Body of pancreas (tissue), 4 donors: ENCODE data around the gene FBXO10.

Experiments used
- POLR2A ChIP-seq, 3 donors: fragments of 450-650 bp; IDR thresholded peaks; one replicate each; pipeline ENCODE4 v1.6.1; 2016; ENCODE audit warnings: antibody characterized with exemption in 3 of 3, mild to moderate bottlenecking in 2 of 3
- TF ChIP-seq, protein P1 (sequence below), 7 experiments: fragments of 450-650 bp in 4 of 7; fragments of 200-600 bp in 3 of 7; sonication (generic) in 3 of 7; IDR thresholded peaks; one replicate each; pipeline ENCODE4 v1.5.1; 2016 to 2019; ENCODE audit warnings: antibody characterized with exemption in 7 of 7

DNA sequence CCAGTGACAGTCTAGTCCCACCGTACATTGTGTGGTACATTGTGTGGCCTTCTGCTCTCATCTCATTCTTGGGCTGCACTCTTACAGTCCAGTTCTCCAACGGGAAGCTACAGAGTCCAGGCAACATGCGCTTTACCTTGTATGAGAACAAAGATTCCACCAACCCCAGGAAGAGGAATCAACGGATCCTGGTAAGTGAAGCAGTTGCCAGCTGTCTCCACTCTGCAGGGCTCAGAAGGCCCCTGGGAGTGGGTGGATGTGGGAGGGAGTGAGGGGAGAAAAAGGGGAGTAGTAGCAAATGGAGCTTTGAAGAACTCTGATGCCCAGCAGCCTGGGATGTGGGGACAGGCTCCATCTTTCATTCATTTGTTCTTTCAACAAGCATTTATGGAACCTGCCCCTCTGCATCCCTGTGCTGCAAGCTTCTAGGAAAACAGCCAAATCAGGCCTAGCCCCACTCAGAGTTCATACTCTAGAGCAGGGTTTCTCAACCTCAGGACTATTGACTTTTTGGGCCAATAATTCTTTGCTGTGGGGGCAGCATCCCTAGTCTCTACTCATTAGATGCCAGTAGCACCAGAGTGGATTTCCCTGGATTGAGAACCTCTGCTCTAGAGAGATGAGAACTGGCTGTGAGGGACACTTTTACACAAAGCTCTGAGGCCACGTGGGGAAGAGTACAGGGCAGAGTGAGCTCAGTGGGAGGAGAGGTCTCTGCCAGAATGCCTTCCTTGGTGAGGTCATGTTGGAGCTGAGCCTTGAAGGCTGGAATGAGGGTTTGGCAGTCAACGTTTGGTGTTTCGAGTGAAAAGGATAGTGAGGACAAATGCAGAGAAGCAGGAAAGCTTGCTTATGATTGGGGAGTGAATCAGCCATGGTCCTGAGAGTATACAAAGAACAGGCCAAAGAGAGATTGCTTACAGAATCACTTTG is 89.3 kb downstream of the FBXO10 start:
- TF ChIP-seq, protein P1, sequence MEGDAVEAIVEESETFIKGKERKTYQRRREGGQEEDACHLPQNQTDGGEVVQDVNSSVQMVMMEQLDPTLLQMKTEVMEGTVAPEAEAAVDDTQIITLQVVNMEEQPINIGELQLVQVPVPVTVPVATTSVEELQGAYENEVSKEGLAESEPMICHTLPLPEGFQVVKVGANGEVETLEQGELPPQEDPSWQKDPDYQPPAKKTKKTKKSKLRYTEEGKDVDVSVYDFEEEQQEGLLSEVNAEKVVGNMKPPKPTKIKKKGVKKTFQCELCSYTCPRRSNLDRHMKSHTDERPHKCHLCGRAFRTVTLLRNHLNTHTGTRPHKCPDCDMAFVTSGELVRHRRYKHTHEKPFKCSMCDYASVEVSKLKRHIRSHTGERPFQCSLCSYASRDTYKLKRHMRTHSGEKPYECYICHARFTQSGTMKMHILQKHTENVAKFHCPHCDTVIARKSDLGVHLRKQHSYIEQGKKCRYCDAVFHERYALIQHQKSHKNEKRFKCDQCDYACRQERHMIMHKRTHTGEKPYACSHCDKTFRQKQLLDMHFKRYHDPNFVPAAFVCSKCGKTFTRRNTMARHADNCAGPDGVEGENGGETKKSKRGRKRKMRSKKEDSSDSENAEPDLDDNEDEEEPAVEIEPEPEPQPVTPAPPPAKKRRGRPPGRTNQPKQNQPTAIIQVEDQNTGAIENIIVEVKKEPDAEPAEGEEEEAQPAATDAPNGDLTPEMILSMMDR (IDR thresholded peaks at IDR 0.05), result no peak
- TF ChIP-seq POLR2A (IDR thresholded peaks at IDR 0.05), result no peak
